Measurements from ENCODE around the gene GALNT3. TPM values are rescaled to one million over a fixed set of nuclear protein-coding genes. Genes with fewer than 3 reads are reported as not detected.

Gene GALNT3
- total and polyA plus RNA-seq, 5 donors: 0.24 to 0.59 (median 0.31) TPM

DNA sequence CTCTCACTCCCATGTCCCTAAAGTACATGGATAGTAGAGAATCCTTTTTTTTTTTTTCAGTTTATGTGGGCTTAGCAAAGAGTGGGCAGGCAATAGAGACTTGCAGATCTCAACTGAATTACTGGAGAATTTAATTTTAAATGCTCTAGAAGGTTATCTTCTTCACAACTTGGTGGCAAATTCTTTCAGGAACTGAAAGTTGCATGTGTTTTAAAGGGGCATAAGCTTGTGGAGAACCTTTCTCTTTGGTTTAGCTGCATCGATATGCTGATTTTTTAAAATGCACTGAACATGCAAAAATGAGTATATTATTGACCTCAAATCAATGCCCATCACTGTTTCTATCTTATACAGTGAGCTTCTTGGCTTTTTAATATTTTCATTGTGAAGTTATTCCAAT lies 24.9 kb upstream of the GALNT3 start:
- Histone ChIP-seq H3K4me3 (ENCODE audit: low read length) (no peak overlapping the region), H3K27ac (ENCODE audit: low read length) (no peak overlapping the region), H3K4me1 (ENCODE audit: control insufficient read depth, insufficient read depth, low read length) (no peaks in the 10 kb centered on the region), H3K27me3 (ENCODE audit: control insufficient read depth, insufficient read depth) (no peaks in the 10 kb centered on the region), H3K9me3 (ENCODE audit: control insufficient read depth, low read length) (no peaks in the 10 kb centered on the region)
- ATAC-seq: no peak
- 90% methylated on average over 1 of the region's 1 CpG for WGBS
- intact Hi-C loops (cut with DNase I): no loop called here
- no peak for DNase-seq

DNA sequence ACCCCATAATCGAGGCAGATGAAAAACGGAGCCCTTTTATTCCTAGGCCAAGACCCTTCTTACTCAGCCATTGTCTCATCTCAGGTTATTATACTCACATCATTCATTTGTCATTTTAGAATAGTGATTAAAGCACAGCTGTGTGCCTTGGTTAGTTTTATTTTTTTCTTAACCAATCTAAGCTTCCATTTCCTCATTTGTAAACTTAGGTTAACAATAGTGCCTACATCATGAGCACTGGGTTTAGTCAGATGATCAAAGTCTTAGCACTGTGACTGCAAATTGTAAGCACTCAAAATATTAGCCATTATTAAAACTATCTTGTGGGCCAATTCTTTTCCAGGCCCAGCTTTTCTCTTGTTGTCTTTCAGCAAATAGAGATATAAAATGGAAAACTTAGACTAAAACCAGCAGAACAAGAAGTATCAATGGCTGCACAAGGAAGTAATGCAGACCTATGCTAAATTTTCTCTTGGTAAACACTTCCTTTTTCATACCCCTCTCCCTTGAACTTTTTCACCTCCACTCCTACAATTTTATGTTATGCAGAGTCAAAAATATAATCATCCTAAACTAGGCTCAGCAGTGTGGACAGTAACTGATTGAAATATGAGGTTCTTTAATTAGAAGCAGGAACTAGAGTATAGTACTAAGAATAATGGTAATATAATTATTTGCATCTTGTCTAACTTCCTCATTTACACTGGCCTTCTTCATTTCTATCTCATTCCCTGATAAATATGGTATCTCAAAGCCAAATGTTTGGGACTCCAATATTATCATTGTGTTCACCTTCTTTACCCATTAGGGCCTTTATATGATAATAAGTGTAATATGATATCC lies 21.5 kb upstream of the GALNT3 start:
- intact Hi-C loops (cut with DNase I): no loop called here
- ATAC-seq: no peak

DNA sequence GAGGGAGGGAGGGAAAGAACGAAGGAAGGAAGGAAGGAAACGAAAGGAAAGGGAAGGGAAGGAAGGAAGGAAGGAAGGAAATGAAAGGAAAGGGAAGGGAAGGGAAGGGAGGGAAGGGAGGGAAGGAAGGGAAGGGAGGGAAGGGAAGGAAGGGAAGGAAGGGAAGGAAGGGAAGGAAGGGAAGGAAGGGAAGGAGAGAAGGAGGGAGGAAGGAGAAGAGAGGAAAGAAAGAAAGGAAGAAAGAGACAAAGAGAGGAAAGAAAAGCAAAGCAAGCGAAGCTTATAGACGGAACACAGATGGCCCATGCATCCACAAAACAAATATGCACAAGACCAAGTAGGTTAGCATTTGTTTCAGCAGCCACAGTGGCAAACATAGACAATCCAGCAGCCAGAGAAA lies 20.4 kb upstream of the GALNT3 start:
- H3K4me1 ChIP-seq (ENCODE audit: control insufficient read depth, insufficient read depth, low read length): no peaks in the 10 kb centered on the region
- ATAC-seq: no peak
- no peak overlapping the region for H3K27ac ChIP-seq (ENCODE audit: low read length)
- H3K9me3 ChIP-seq (ENCODE audit: control insufficient read depth, low read length): no peaks in the 10 kb centered on the region
- no peak overlapping the region for H3K4me3 ChIP-seq (ENCODE audit: low read length)
- WGBS: 79% methylated on average over 4 of the region's 4 CpGs
- no peaks in the 10 kb centered on the region for H3K27me3 ChIP-seq (ENCODE audit: control insufficient read depth, insufficient read depth)
- DNase-seq: no peak
- intact Hi-C loops (cut with DNase I): no loop called here

More for the DNA sequence above, 21.5 kb upstream of the GALNT3 start:
- WGBS: 89% methylated on average over 2 of the region's 2 CpGs
- Histone ChIP-seq H3K4me1 (ENCODE audit: control insufficient read depth, insufficient read depth, low read length) (no peaks in the 10 kb centered on the region), H3K27ac (ENCODE audit: low read length) (no peak overlapping the region), H3K27me3 (ENCODE audit: control insufficient read depth, insufficient read depth) (no peaks in the 10 kb centered on the region), H3K9me3 (ENCODE audit: control insufficient read depth, low read length) (no peaks in the 10 kb centered on the region), H3K4me3 (ENCODE audit: low read length) (no peak overlapping the region)
- DNase-seq: no peak

DNA sequence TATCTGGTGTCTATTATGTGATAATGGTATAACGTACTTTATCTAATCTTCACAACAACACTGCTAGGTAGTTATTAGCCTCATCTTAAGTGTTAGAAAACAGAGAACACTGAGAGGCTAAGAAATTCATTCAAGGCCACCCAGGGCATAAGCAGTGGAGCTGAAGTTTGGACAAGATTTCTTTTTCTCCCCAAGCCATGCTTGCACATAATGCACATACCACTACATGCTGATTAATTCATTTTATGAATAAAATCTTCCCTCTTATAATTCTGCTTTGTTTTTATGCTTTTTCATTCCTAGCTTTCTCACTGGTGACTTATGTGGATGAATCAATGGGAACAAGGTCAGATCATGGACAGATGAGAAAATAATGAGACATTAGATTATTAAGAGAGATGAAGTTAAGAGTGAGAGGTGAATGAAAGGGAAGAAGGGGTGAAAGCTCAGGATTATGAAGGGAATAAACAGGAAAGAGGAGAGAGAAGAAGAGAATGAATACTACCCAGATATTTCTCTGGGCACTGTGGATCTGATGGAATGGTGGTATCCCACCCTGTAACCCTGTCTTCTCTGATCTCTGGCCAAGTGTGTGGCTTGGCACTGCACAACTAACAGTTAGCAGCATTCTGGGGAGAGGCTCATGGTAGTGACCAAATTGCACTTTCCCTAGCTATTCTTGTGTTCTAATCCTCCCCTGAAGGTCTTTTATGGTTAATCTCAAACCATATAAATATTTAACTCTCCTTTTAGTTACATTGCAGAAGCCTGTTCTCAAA lies 17.7 kb upstream of the GALNT3 start:
- H3K4me1 ChIP-seq (ENCODE audit: control insufficient read depth, insufficient read depth, low read length): no peaks in the 10 kb centered on the region
- H3K27me3 ChIP-seq (ENCODE audit: control insufficient read depth, insufficient read depth): no peaks in the 10 kb centered on the region
- 52% methylated on average over 1 of the region's 1 CpG for WGBS
- no peak overlapping the region for H3K4me3 ChIP-seq (ENCODE audit: low read length)
- intact Hi-C loops (cut with DNase I): no loop called here
- ATAC-seq (no peak), DNase-seq (no peak)
- H3K9me3 ChIP-seq (ENCODE audit: control insufficient read depth, low read length): no peaks in the 10 kb centered on the region
- H3K27ac ChIP-seq (ENCODE audit: low read length): no peak overlapping the region

DNA sequence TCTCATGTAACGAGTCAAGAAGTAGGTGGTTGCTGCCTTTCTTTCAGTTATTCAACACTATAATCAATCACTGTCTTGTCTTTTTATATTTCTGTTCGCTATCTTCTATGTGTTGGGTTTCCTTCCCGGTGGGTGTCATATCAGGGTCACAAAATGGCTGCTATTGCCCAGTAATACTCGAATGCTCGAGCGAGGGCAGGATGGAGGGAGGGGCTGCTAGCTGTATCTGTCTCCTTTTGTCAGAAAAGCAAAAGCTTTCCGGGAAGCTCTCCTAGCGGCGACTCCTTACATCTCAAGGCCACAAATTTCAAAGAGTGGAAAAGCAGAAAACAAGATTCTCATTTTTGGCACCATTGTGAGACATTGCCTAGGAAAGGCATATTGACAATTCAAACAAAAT lies 16.4 kb upstream of the GALNT3 start:
- Histone ChIP-seq H3K27me3 (ENCODE audit: control insufficient read depth, insufficient read depth) (no peaks in the 10 kb centered on the region), H3K27ac (ENCODE audit: low read length) (no peak overlapping the region), H3K9me3 (ENCODE audit: control insufficient read depth, low read length) (no peaks in the 10 kb centered on the region), H3K4me3 (ENCODE audit: low read length) (no peak overlapping the region), H3K4me1 (ENCODE audit: control insufficient read depth, insufficient read depth, low read length) (no peaks in the 10 kb centered on the region)
- ATAC-seq: no peak
- intact Hi-C loops (cut with DNase I): no loop called here
- whole genome bisulfite sequencing: 85% methylated on average over 9 of the region's 9 CpGs
- DNase-seq: no peak

DNA sequence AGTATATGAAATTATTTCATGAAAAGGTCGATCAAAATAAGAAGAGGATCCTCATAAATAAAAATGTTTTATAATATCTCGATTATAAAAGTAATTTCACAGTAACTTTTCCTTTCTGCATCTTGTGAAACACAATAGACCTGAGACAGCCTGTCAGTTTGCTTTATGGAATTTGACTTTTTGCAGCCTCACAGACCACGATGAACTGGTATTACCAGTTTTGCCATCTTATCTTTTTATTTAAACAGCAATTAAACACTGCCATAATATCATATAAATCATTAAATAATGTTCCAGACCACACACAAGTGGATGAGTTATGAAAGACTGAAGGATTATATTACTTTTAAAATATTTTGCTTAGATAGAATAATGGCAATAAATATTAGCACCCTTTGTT lies 10.7 kb upstream of the GALNT3 start:
- Histone ChIP-seq H3K4me1 (ENCODE audit: control insufficient read depth, insufficient read depth, low read length) (no peaks in the 10 kb centered on the region), H3K9me3 (ENCODE audit: control insufficient read depth, low read length) (no peaks in the 10 kb centered on the region), H3K27me3 (ENCODE audit: control insufficient read depth, insufficient read depth) (no peaks in the 10 kb centered on the region), H3K4me3 (ENCODE audit: low read length) (no peak overlapping the region), H3K27ac (ENCODE audit: low read length) (no peak overlapping the region)
- DNase-seq (no peak), ATAC-seq (no peak)
- WGBS: 87% methylated on average over 3 of the region's 3 CpGs
- intact Hi-C loops (cut with DNase I): no loop called here

DNA sequence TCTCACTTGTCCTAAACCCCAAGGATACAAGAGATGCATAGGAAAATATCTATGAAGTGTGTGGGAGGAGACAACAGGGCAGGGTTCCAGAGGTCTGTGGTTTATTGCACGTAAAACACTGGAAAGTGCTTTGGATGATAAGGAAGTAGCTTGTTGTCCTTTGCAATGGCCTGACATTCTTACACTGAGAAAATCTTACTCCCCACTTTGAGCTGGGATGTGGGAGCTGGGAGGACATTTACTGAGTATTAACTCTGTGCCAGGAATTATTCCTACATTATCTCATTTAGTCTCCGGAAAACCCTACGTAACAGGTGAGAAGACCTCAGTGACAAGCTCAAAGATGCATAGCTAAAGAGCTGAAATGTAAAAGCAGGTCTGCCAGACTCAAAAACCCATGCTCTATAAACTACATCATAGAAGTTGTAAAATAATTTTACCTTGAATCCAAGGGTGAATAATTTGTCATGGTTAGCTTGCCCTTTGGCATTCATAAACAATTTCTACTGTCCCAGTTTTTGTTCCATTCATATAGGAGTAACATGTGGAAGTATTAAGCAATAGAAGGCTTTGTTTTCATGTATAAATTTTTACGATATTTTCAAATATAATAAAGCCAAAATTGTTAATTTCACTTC lies 9.2 kb upstream of the GALNT3 start:
- Histone ChIP-seq H3K4me1 (ENCODE audit: control insufficient read depth, insufficient read depth, low read length) (no peaks in the 10 kb centered on the region), H3K27me3 (ENCODE audit: control insufficient read depth, insufficient read depth) (no peaks in the 10 kb centered on the region), H3K4me3 (ENCODE audit: low read length) (no peak overlapping the region), H3K27ac (ENCODE audit: low read length) (no peak overlapping the region), H3K9me3 (ENCODE audit: control insufficient read depth, low read length) (no peaks in the 10 kb centered on the region)
- DNase-seq (no peak), ATAC-seq (no peak)
- intact Hi-C loops (cut with DNase I): no loop called here
- 65% methylated on average over 4 of the region's 4 CpGs for WGBS

DNA sequence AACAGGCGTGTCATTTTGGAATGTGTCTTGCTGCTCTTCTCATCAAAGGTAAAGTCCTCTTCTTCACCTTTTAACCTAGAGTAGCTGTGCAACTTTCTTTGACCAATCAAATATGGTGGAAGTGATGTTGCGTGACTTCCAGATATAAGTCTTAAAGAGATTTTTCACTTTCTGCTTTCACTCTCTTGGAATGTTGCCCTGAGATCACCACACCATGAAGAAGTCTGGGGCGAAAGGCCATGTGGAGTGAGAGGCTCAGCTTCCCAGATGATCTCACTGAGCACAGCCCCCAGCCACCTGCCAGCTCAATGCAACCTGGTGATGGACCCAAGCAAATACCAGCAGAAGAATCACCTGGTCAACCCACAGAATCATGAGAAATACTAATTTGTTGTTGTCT lies 7.1 kb upstream of the GALNT3 start:
- H3K27me3 ChIP-seq (ENCODE audit: control insufficient read depth, insufficient read depth): no peaks in the 10 kb centered on the region

DNA sequence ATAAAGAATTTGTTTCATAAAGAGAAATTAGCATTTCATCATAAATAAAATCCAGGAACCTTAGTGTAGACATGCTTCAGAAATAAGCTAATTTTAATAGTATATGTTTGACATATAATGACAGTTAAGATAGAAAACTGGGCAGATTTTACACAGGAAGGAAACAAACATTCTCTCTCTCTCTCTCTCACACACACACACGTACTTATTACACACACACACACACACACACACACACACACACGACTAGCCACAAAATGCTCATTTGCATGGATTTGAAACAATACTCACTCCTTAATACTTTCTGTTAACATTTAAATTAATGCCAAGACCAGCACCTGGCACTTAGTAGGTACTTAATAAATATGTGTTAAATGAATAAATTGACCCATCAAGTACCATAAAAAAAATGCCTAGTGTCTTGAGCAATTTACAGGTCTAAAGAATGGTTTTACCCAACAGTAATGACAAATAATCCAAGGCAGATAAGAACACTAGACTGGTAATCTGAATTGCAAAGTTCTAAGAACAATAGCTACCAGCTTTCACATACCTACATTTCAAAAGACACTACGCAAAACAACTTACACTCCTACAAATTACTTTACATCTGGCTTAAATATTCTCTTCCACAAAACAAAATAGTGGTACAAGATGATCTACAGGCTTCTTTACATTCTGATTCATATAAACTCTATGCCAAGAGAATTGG lies 2.9 kb upstream of the GALNT3 start:
- no peak for ATAC-seq
- intact Hi-C loops (cut with DNase I): no loop called here
- DNase-seq: no peak
- 49% methylated on average over 3 of the region's 3 CpGs for WGBS
- Histone ChIP-seq H3K27ac (ENCODE audit: low read length) (no peak overlapping the region), H3K27me3 (ENCODE audit: control insufficient read depth, insufficient read depth) (no peaks in the 10 kb centered on the region), H3K9me3 (ENCODE audit: control insufficient read depth, low read length) (no peaks in the 10 kb centered on the region), H3K4me3 (ENCODE audit: low read length) (no peak overlapping the region), H3K4me1 (ENCODE audit: control insufficient read depth, insufficient read depth, low read length) (no peaks in the 10 kb centered on the region)

More for the DNA sequence above, 7.1 kb upstream of the GALNT3 start:
- Histone ChIP-seq H3K4me3 (ENCODE audit: low read length) (no peak overlapping the region), H3K9me3 (ENCODE audit: control insufficient read depth, low read length) (no peaks in the 10 kb centered on the region), H3K27ac (ENCODE audit: low read length) (no peak overlapping the region), H3K4me1 (ENCODE audit: control insufficient read depth, insufficient read depth, low read length) (no peaks in the 10 kb centered on the region)
- no peak for DNase-seq
- no peak for ATAC-seq
- intact Hi-C loops (cut with DNase I): no loop called here
- 96% methylated on average over 3 of the region's 3 CpGs for WGBS

DNA sequence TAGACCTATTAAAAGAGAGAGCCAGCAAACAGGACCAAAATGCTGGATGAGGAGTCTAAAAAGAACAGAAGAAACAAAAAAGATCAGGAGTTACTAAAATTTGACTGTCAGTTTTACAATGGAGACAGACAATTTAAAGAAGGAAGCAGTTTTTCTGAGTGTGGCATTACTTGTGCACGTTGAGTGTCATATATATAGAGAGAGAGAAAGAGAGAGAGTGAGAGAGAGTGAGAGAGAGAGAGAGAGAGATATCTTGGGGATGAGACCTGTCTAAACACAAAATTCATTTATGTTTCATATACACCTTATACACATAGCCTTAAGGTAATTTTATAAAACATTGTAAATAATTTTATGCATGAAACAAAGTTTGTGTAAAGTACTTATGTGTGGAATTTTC lies 2.1 kb upstream of the GALNT3 start:
- DNase-seq (no peak), ATAC-seq (no peak)
- H3K4me3 ChIP-seq (ENCODE audit: low read length): no peak overlapping the region
- intact Hi-C loops (cut with DNase I): no loop called here
- H3K27ac ChIP-seq (ENCODE audit: low read length): no peak overlapping the region
- H3K4me1 ChIP-seq (ENCODE audit: control insufficient read depth, insufficient read depth, low read length): no peaks in the 10 kb centered on the region
- WGBS: 60% methylated on average over 1 of the region's 1 CpG
- no peaks in the 10 kb centered on the region for H3K9me3 ChIP-seq (ENCODE audit: control insufficient read depth, low read length)
- H3K27me3 ChIP-seq (ENCODE audit: control insufficient read depth, insufficient read depth): no peaks in the 10 kb centered on the region

DNA sequence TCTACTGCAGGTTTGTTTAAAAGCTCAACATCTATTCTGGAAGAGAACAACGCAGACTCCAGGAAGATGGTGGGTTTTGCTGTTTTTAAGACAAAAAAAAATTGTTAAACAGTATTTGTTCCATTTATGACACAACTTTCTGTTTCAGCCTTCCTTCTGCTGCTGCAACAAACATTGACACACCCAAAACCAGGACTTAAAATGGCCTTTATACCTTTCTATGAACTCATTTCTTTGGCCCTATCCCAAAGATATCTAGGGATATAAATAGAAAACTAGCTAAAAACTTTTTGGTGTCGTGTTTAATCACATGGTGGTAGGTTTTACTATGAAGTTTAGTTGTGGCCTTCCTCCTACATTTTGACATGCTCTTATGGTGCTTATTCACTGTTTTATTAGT lies 964 bp upstream of the GALNT3 start:
- Histone ChIP-seq H3K27ac (ENCODE audit: low read length) (no peak overlapping the region), H3K27me3 (ENCODE audit: control insufficient read depth, insufficient read depth) (no peaks in the 10 kb centered on the region), H3K4me1 (ENCODE audit: control insufficient read depth, insufficient read depth, low read length) (no peaks in the 10 kb centered on the region), H3K9me3 (ENCODE audit: control insufficient read depth, low read length) (no peaks in the 10 kb centered on the region), H3K4me3 (ENCODE audit: low read length) (no peak overlapping the region)
- no peak for DNase-seq
- no peak for ATAC-seq
- intact Hi-C loops (cut with DNase I): no loop called here
- 51% methylated on average over 2 of the region's 2 CpGs for WGBS
